Epithelial cell of proximal tubule (primary cell): ENCODE data around the gene LRRFIP1. TPM values are rescaled to one million over a fixed set of nuclear protein-coding genes. Genes with fewer than 3 reads are reported as not detected.
"Not testable (repeated sequence)": the region's sequence is repeated elsewhere in the genome, so short reads cannot be mapped to it uniquely, and the experiment has no call there.

Experiments
- DNase-seq: peaks from one replicate; pipeline ENCODE4 v3.0.0-alpha.2; 2011; ENCODE audit warnings: low read depth
- H3K4me3 ChIP-seq: 2 replicates; pipeline ENCODE4 v1.5.1; 2011; ENCODE audit warnings: low read depth, mild to moderate bottlenecking, low read length
- CTCF ChIP-seq: conservative IDR thresholded peaks from 2 replicates; pipeline ENCODE4 v1.5.1; 2012; ENCODE audit warnings: low read depth, mild to moderate bottlenecking, low read length
- total RNA-seq: library from RNA; depleted of rRNA; stranded (reverse); fragments of >200 nt; gene quantifications from 2 replicates; pipeline ENCODE4 v1.2.3, GENCODE V29; 2015

The LRRFIP1 gene
- total RNA-seq, 1 donor from 2014 or later: 69.0 TPM

- H3K4me3 ChIP-seq: no peak overlapping the region
- no peak for TF ChIP-seq CTCF
- DNase-seq: no peak
Measured at GRCh38 chr2:237593596-237594320, 33.6 kb upstream of the LRRFIP1 start.

GRCh38 chr2:237594514-237594871 is 32.9 kb upstream of the LRRFIP1 start:
- no peak for TF ChIP-seq CTCF
- H3K4me3 ChIP-seq: no peak overlapping the region
- no peak for DNase-seq

GRCh38 chr2:237595829-237596519 is 31.4 kb upstream of the LRRFIP1 start:
- H3K4me3 ChIP-seq, DNase-seq: not testable (repeated sequence)

GRCh38 chr2:237596520-237597195 is 30.7 kb upstream of the LRRFIP1 start:
- DNase-seq: no peak
- H3K4me3 ChIP-seq: no peak overlapping the region
- no peak for TF ChIP-seq CTCF

GRCh38 chr2:237597196-237598145 is 29.9 kb upstream of the LRRFIP1 start:
- no peak for DNase-seq
- no peak overlapping the region for H3K4me3 ChIP-seq
- TF ChIP-seq CTCF: no peak

- H3K4me3 ChIP-seq: no peak overlapping the region
- no peak for DNase-seq
- TF ChIP-seq CTCF: no peak
Measured at GRCh38 chr2:237598468-237599208, 28.7 kb upstream of the LRRFIP1 start.
